Endothelial cell of umbilical vein (primary cell): ENCODE data around the gene TMC3. TPM values are rescaled to one million over a fixed set of nuclear protein-coding genes. Genes with fewer than 3 reads are reported as not detected.

ENCODE experiments used
- BruUV-seq: library from RNA; stranded (reverse); fragments of 400-500 nt; replicated peaks from 2 replicates; lab custom pipeline; 2021; lab: Mats Ljungman, UMichigan
- CTCF ChIA-PET: fragments of 300-600, 350-600 bp; sonication (Branson Sonifier 250); formaldehyde crosslinking; loops from one replicate; lab custom pipeline; 2021; ENCODE audit warnings: antibody characterized with exemption, inconsistent platforms; lab: Charles Lee
- POLR2A ChIA-PET: fragments of 300-600, 350-600 bp; sonication (Branson Sonifier 250); formaldehyde crosslinking; loops from one replicate; lab custom pipeline; 2021; ENCODE audit warnings: antibody characterized with exemption, inconsistent platforms; lab: Charles Lee
- DNase-seq: peaks from one replicate; pipeline ENCODE4 v3.0.0-alpha.2; 2011; ENCODE audit warnings: low read depth, low spot score
- FAIRE-seq: peaks from 2 replicates; lab custom pipeline; 2011; peaks lifted over from hg19 to GRCh38; lab: Jason Lieb, UNC
- H2AFZ ChIP-seq: 2 replicates; pipeline ENCODE4 v1.6.0; 2012; ENCODE audit warnings: low read depth, low read length, control low read depth, inconsistent platforms
- H3K27ac ChIP-seq: 2 replicates; pipeline ENCODE4 v1.5.1; 2011; ENCODE audit warnings: low read depth, mild to moderate bottlenecking, control low read depth, low read length, moderate library complexity; ENCODE audit not compliant: insufficient read depth
- H3K27me3 ChIP-seq, 2 experiments: 2 replicates each; pipeline versions ENCODE4 v1.6.0 to v1.6.1; 2011; ENCODE audit warnings: low read length in 2 of 2, mixed read lengths in 1 of 2; ENCODE audit not compliant: control insufficient read depth in 2 of 2, insufficient read depth in 2 of 2
- H3K36me3 ChIP-seq, 2 experiments: 2 replicates in 1 of 2; 3 replicates in 1 of 2; pipeline ENCODE4 v1.5.1; 2011; ENCODE audit warnings: low read length in 2 of 2, mild to moderate bottlenecking in 1 of 2, moderate library complexity in 1 of 2; ENCODE audit not compliant: control insufficient read depth in 2 of 2, insufficient read depth in 2 of 2; ENCODE audit errors: extremely low read depth in 1 of 2
- H3K4me1 ChIP-seq: 3 replicates; pipeline ENCODE4 v1.5.1; 2011; ENCODE audit warnings: mild to moderate bottlenecking, low read length; ENCODE audit not compliant: control insufficient read depth, insufficient read depth; ENCODE audit errors: extremely low read depth
- H3K4me2 ChIP-seq: 2 replicates; pipeline ENCODE4 v1.6.1; 2011; ENCODE audit warnings: low read length, control low read depth, mixed read lengths; ENCODE audit not compliant: insufficient read depth
- H3K4me3 ChIP-seq, 3 experiments: fragments of 200-600 bp in 1 of 3; sonication (generic), shearing (Covaris generic) in 1 of 3; replicated peaks in 1 of 3; 2 replicates each; pipeline ENCODE4 v1.5.1; 2011 to 2016; ENCODE audit warnings: control low read depth in 3 of 3, low read length in 3 of 3, mild to moderate bottlenecking in 2 of 3, inconsistent platforms in 1 of 3, low read depth in 1 of 3, moderate library complexity in 1 of 3; ENCODE audit not compliant: insufficient read depth in 1 of 3
- H3K79me2 ChIP-seq: 2 replicates; pipeline ENCODE4 v1.6.0; 2012; ENCODE audit warnings: low read length, inconsistent platforms; ENCODE audit not compliant: control insufficient read depth, insufficient read depth
- H3K9ac ChIP-seq: replicated peaks from 2 replicates; pipeline ENCODE3; 2011; ENCODE audit warnings: low read length, control low read depth; ENCODE audit not compliant: insufficient read depth; ENCODE audit errors: extremely low read depth
- H3K9me1 ChIP-seq: replicated peaks from 3 replicates; pipeline ENCODE4 v1.6.0; 2011; ENCODE audit warnings: mild to moderate bottlenecking, low read length; ENCODE audit not compliant: control insufficient read depth, insufficient read depth; ENCODE audit errors: extremely low read depth
- H3K9me3 ChIP-seq: replicated peaks from 2 replicates; pipeline ENCODE4 v1.5.1; 2012; ENCODE audit warnings: low read length, inconsistent platforms; ENCODE audit not compliant: control insufficient read depth, insufficient read depth
- H4K20me1 ChIP-seq: replicated peaks from 2 replicates; pipeline ENCODE3; 2011; ENCODE audit warnings: mild to moderate bottlenecking, low read length; ENCODE audit not compliant: control insufficient read depth, insufficient read depth; ENCODE audit errors: extremely low read depth
- CTCF ChIP-seq, 2 donors: IDR thresholded peaks; 1 replicate in 1 of 2; 2 replicates in 1 of 2; pipeline ENCODE4 v1.5.1; 2011; ENCODE audit warnings: low read length in 2 of 2, mild to moderate bottlenecking in 2 of 2, moderate library complexity in 2 of 2, control low read depth in 1 of 2, inconsistent platforms in 1 of 2, low read depth in 1 of 2; ENCODE audit not compliant: insufficient read depth in 1 of 2; ENCODE audit errors: extremely low read depth in 1 of 2
- EZH2 ChIP-seq: IDR thresholded peaks from 2 replicates; pipeline ENCODE4 v1.6.1; 2012; ENCODE audit warnings: borderline replicate concordance, low read depth, mild to moderate bottlenecking, moderate library complexity, low read length, inconsistent platforms; ENCODE audit not compliant: severe bottlenecking
- FOS ChIP-seq: IDR thresholded peaks from 2 replicates; pipeline ENCODE4 v1.6.1; 2011; ENCODE audit warnings: mild to moderate bottlenecking, low read length, moderate library complexity, borderline replicate concordance; ENCODE audit not compliant: insufficient read depth
- GATA2 ChIP-seq: IDR thresholded peaks from 2 replicates; pipeline ENCODE4 v1.7.0; 2011; ENCODE audit warnings: low read depth, mild to moderate bottlenecking, moderate library complexity, mixed read lengths, low read length; ENCODE audit not compliant: insufficient read length, insufficient read depth
- JUN ChIP-seq: IDR thresholded peaks from 2 replicates; pipeline ENCODE4 v1.6.1; 2011; ENCODE audit warnings: borderline replicate concordance, low read depth; ENCODE audit not compliant: insufficient read length, insufficient read depth
- MAX ChIP-seq: IDR thresholded peaks from 2 replicates; pipeline ENCODE4 v1.6.1; 2011; ENCODE audit not compliant: insufficient read depth, insufficient read length
- MYC ChIP-seq: IDR thresholded peaks from one replicate; pipeline ENCODE4 v1.6.1; 2011; ENCODE audit warnings: mild to moderate bottlenecking, low read depth, low read length
- POLR2A ChIP-seq: IDR thresholded peaks from 2 replicates; pipeline ENCODE4 v1.6.1; 2012; ENCODE audit warnings: low read depth, mild to moderate bottlenecking, control low read depth, low read length
- POLR2AphosphoS5 ChIP-seq: IDR thresholded peaks from 2 replicates; pipeline ENCODE4 v1.6.1; 2012; ENCODE audit warnings: low read depth, mild to moderate bottlenecking, control low read depth, low read length, moderate library complexity; ENCODE audit not compliant: insufficient read depth
- dilution Hi-C: fragments of 300-500 bp; cut with MboI; formaldehyde crosslinking; loops from one replicate; pipeline ENCODE4 v1.15.0; 2019; ENCODE audit warnings: low sequenced_read_pairs; ENCODE audit not compliant: extremely low pct_ligation_motif_present
- intact Hi-C: fragments of 100-400 bp; cut with micrococcal nuclease; formaldehyde crosslinking; loops from one replicate; pipeline ENCODE4 v1.10.0; 2022
- polyA plus RNA-seq, 4 experiments: library from polyadenylated mRNA; depleted of rRNA in 3 of 4; stranded (reverse) in 3 of 4; unstranded in 1 of 4; fragments of >200 nt; gene quantifications; 2 replicates each; pipeline versions ENCODE4 v1.2.1 to v1.2.3, GENCODE V29; 2011 to 2012; ENCODE audit warnings: missing spikeins in 1 of 4
- total RNA-seq: library from RNA; stranded (reverse); gene quantifications from 2 replicates; pipeline ENCODE4 v1.2.3, GENCODE V29; 2021

TMC3 gene
- total and polyA plus RNA-seq, 2 donors (not counting 3 experiments of a cell fraction or from before 2014, with no cell fraction given): not detected

GRCh38 chr15:81384891-81385720 lies 11.1 kb upstream of the TMC3 start:
- Histone ChIP-seq H3K9me1 (peaks cover 2% of the 10 kb centered on the region), H4K20me1 (no peaks in the 10 kb centered on the region), H3K4me2 (no peak overlapping the region), H3K4me1 (no peaks in the 10 kb centered on the region), H3K36me3 (no peaks in the 10 kb centered on the region), H3K27me3 (no peaks in the 10 kb centered on the region), H3K27ac (no peak overlapping the region), H3K79me2 (no peaks in the 10 kb centered on the region), H3K9me3 (no peaks in the 10 kb centered on the region), H3K4me3 (no peak overlapping the region), H2AFZ (no peak overlapping the region), H3K9ac (no peak overlapping the region)
- intact Hi-C loops (loop anchor here (5.0 kb wide), 1 partner anchor 628 kb away; no protein-coding TSS in a partner anchor), dilution Hi-C loops (no loop called here)
- POLR2A ChIA-PET: no interaction called here
- no TSS peak for BruUV-seq
- FAIRE-seq (no peak), DNase-seq (no peak)
- TF ChIP-seq POLR2AphosphoS5: no peak
- TF ChIP-seq GATA2: no peak
- no peak for TF ChIP-seq JUN
- TF ChIP-seq EZH2: no peak
- no peak for TF ChIP-seq MAX
- TF ChIP-seq POLR2A: no peak
- TF ChIP-seq CTCF (IDR thresholded peaks at IDR 0.05; ENCODE audit: extremely low read depth in 1 of 2, insufficient read depth in 1 of 2, low read depth in 1 of 2, low read length in 2 of 2): no peak
- TF ChIP-seq FOS: no peak
- TF ChIP-seq MYC: no peak
- CTCF ChIA-PET: no interaction called here
